ENCODE results near the gene AP1S1.
A peak's percentile ranks its signal among the peaks of the same experiment; 100 is the strongest.
"Not testable (repeated sequence)": the region's sequence is repeated elsewhere in the genome, so short reads cannot be mapped to it uniquely, and the experiment has no call there.

AP1S1 gene

DNA sequence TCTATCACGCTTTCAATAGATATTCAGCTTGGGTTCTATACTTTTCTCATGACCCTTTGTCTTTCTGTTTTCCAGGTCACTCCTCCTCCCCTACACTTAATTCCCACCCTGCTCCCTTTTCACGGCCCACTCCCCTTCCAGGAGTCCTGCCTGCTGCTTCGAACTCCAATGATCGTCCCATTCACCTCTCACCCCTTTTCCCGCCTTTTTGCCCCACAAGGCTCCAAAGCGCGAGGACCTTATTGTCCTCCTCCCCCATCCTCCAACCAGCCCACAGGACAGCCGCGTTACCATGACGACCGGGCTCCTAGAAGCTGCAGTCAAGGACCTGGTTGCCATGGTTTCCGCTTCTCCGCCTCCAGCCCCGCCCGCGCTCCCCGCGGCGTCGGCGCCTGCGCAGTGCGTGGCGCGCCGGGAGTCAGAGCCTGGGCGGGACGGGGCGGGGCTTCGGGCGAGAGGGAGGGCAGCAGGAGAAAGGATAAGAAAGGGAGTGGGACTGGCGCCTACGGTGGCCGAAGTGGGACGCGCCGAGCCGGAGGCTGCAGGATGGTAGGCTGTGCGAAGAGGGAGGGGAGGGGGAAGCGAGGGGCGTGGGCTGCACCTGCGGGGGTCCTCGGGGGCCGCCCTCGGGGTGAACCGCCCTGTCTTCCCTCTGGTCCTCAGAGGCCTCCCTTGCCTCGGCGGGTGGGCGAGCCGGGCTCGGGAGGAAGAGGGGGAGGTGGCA lies at the start of gene AP1S1:
AP1S1 (plus strand) TSS at position 508 of the 724 bp plus-strand sequence; CDS start at position 547, 39 bp downstream.
- peak; percentile 99 for DNase-seq (ENCODE audit: low spot score)

- DNase-seq (ENCODE audit: low spot score), result no peak
Measured at GRCh38 chr7:101104799-101105198, 49.5 kb upstream of the AP1S1 start.

DNA sequence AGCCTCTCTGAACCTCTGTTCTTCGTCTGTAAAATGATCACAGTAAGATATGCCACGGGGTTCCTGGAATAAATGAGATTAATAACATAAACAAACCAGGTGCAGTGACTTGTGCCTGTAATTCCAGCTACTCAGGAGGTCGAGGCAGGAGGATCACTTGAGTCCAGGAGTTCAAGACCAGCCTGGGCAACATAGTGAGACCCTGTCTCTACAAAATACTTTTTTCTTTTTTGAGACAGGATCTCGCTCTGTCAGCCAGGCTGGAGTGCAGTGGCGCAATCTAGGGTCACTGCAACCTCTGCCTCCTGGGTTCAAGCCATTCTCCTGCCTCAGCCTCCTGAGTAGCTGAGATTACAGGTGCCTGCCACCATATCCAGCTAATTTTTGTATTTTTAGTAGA lies 49.0 kb upstream of the AP1S1 start:
- DNase-seq (ENCODE audit: low spot score), result not testable (repeated sequence)

DNA sequence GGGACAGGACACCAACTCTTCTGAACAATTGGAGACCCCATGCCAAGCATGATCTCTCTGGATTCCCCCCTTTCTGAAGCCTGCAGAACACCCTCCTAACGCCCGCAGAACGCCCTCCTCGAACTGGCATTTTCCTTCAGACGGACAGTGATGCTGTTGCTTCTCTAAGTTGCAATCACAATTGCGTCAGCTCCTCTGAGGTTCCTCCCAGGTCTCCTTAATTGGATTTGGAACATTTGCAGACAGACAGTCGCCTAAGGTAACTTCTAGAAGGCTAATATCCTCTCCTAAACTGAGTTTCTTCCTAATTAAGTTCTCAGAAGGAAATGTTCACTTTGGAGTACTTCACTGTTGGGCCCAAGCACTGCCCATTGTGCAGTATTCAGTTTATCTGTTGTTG lies 47.9 kb upstream of the AP1S1 start:
- DNase-seq (ENCODE audit: low spot score), result peak; percentile 66

DNA sequence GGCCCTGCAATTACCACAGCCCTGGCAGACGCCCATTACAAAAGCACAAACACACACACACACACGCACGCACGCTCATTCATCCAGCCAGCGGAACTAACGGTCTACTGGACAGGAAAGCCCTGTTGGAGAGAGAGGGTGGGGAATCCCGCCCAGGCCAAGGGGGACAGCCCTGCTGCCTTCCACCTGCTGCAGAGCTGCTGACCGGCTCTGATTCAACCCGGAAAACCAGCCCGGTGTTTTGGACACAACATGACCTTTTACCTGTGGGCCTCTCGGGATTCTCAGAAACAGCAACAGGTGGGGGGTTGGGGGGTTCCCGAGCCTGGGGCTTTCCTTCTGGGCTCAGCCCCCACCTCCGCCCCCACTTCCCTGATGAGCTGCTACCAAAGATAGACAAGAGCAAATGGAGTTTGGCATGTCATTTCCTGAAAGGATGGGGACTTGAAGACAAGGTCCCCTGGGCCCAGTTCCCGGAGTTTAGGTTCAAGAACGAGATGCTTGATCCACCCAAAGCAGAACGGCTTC lies 45.9 kb upstream of the AP1S1 start:
- DNase-seq (ENCODE audit: low spot score), result no peak

DNA sequence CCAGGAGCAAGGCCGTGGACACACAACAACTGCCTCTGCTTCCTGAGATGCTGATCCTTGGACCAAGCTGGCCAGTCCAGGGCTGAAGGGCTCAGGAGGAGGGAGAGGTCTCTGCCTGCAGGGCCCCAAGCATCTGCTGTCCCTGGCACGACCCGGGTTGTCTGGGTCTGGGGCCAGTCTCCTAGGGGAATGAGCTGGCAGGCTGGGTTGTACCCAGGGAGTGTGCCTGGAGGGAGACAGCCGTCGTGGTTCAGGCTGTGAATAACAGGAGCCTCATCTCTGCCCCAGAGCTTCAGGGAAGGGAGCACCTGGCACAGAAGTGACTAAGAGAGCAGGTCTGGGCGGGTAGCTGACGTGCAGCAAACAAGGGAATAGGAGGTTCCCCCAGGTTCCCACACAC lies 45.3 kb upstream of the AP1S1 start:
- DNase-seq (ENCODE audit: low spot score), result no peak

DNA sequence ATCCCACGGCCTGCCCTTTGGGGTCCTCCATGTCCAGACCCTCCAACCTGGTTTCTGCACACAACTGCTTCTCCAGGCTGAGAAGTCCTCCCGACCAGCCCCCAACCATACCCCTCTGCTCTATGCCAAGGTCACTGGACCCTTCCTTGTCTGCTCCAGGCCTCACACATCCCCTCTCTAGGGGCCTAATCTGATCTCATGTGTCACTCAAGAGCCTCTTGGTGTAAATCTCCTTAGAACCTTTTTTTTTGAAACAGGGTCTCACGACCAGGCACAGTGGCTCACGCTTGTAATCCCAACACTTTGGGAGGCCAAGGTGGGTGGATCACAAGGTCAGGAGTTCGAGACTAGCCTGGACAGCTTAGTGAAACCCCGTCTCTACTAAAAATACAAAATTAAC lies 44.9 kb upstream of the AP1S1 start:
- no peak for DNase-seq (ENCODE audit: low spot score)

DNA sequence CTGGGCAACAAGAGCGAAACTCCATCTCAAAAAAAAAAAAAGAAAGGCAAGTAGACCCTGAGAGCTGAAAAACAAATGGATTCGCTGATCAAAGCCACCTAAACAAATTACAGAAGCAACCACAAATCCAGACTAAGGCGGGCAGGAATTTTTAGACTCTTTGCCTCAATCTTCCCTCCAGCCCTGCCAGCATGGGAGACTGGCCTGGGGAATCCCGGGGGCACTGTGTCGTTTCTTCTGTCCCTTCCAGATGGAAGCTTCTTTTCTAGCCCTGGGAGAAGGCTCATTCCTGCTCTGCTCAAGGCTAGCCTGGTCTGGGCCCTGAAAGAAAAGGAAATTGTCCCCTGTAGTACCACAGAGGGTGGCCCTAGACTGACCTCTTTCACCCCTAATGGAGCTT lies 43.0 kb upstream of the AP1S1 start:
- no peak for DNase-seq (ENCODE audit: low spot score)

DNA sequence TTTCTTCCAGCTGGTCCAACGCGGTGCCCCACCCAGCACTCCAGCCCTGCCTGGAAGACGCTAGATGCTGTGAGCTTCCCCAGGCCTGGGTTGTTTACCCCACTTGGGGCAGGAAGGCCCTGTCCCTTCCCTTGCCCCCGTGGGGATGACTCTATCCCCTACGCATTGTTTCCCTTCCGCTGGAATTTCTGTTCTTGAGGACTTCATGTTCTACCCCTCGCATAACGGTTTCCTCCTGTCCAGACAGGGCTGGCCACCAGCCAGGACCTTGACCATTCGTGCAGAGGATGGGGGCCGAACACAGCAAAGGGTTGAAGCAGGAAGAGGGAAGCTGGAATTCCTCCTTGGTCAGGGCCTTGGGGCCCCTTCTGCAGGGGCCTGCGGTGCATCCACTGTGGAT lies 42.0 kb upstream of the AP1S1 start:
- DNase-seq (ENCODE audit: low spot score), result no peak

GRCh38 chr7:101113140-101113539 lies 41.1 kb upstream of the AP1S1 start:
- not testable (repeated sequence) for DNase-seq (ENCODE audit: low spot score)

DNA sequence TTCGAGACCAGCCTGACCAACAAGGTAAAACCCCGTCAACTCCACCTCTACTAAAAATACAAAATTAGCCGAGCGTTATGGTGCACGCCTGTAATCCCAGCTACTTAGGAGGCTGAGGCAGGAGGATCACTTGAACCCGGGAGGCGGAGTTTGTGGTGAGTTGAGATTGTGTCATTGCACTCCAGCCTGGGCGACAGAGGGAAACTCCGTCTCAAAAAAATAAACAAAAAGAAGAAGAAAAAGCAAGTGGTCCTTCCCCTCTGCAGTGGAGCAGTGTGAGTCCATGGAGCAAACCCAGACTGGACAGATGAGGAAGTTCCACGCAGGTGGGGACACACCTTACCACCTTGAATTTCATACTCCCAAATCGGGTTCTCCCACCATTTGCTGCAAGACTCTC lies 40.4 kb upstream of the AP1S1 start:
- DNase-seq (ENCODE audit: low spot score), result no peak

- no peak for DNase-seq (ENCODE audit: low spot score)
Measured at GRCh38 chr7:101114492-101114891, 39.8 kb upstream of the AP1S1 start.

DNA sequence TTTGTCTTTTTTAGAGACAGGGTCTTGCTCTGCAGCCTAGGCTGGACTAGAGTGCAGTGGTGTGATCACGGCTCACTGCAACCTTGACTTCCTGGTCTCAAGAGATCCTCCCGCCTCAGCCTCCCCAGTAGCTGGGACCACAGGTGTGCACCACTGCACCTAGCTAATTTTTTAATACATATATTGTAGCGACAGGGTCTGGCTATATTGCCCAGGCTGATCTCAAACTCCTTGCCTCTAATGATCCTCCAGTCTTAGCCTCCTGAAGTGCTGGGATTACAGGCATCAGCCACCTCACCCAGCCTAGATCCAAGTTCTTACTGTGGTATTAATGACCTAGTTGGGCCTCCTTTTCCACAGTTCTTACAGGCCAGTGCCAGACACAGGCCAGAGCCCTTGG lies 39.1 kb upstream of the AP1S1 start:
- DNase-seq (ENCODE audit: low spot score), result no peak

DNA sequence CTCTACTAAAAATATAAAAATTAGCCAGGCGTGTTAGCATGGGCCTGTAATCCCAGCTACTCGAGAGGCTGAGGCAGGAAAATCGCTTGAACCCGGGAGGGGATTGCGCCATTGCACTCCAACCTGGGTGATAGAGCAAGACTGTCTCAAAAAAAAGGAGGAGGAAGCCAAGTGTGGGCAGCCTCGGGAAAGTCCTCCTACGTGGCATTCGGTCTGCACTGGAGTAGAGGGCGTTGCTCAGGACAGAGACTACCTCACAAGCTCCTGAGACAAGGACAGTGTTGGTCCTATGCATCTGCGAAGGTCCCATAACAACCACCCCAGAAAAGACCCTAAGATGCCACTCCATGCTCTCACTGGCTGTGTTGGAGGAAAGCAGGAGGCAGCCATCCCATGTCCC lies 37.4 kb upstream of the AP1S1 start:
- no peak for DNase-seq (ENCODE audit: low spot score)

DNA sequence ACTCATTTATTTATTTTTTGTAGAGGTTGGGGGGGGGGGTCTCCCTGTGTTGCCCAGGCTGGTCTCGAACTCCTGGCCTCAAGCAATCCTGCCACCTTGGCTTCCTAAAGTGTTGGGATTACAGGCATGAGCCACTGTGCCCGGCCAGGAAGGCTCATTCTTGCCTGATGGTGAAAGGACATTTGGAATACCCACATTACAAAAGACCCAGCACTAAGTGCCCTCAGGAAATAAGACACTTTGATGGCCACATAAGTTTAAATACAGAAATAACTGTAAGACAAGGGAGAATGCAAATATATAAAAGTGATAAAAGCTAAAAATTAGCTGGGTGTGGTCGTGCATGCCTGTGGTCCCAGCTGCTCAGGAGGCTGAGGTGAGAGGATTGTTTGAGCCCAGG lies 35.4 kb upstream of the AP1S1 start:
- no peak for DNase-seq (ENCODE audit: low spot score)

DNA sequence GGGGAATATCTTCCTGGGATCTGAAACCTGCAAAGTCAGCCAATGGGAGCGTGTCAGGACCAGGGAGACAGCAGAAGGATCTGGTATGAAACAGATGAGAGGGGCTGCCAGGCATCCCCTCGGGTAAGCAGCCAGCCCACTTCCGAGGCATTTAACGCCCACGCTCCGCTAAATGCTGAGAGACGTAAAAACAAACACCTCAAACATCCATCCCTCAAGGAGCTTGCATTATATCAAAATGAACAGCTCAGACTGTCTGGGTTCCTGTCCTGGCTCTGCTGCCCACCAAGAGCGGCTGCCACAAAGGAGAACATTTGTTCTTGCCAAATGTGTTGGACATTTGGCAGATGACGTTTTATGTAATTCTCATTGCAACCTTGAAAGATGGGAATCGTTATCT lies 34.4 kb upstream of the AP1S1 start:
- no peak for DNase-seq (ENCODE audit: low spot score)

GRCh38 chr7:101120315-101120714 lies 34.0 kb upstream of the AP1S1 start:
- no peak for DNase-seq (ENCODE audit: low spot score)

- not testable (repeated sequence) for DNase-seq (ENCODE audit: low spot score)
Measured at GRCh38 chr7:101121631-101121990, 32.7 kb upstream of the AP1S1 start.

DNA sequence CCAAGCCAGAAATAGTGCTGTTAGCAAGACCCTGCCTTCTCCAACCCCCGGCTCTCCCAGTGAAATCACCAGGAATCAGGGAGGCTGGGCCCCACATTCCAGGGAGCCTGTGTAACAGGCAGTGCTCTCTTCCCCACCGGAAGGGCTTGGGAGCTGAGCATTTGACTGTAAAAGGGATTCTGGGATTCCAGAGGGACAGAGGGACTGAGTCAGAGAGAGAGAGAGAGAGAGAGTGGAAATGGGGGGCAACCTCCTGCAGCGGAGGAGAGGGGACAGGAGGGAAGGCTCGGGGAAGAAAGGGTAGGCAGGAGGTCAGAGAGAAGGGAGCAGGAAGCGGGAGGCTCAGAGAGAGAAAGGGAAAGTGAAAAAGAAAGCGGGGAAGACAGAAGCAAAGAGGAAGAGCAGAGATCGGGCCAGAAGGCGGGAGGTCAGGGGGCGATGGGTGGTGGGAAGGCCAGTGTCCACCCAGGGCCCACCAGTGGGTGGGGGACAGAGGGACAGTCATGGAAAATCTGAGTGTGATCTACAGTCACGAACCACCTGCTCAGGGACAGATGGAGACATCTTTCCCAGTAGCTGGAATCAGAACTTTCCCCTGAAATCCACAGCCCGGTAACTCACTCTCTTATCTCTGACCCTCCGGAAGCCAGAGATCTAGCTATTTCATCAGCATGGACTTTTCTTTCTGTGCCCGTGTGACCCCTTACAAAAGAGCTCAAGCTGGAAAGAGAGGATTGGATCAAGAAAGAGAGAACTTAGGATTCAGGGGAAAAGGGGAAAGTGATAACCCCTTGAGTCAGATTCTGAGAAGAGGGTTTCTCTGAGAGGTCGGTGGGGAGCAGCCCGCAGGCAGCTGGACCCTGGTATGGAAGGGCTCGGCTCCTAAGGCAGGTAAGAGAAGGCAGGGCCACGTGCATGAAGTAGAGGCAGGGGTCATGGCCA lies 32.0 kb upstream of the AP1S1 start:
- DNase-seq (ENCODE audit: low spot score), result peak; percentile 79

GRCh38 chr7:101122933-101123702 lies 31.2 kb upstream of the AP1S1 start:
- no peak for DNase-seq (ENCODE audit: low spot score)

- DNase-seq (ENCODE audit: low spot score), result no peak
Measured at GRCh38 chr7:101123703-101124068, 30.6 kb upstream of the AP1S1 start.

DNA sequence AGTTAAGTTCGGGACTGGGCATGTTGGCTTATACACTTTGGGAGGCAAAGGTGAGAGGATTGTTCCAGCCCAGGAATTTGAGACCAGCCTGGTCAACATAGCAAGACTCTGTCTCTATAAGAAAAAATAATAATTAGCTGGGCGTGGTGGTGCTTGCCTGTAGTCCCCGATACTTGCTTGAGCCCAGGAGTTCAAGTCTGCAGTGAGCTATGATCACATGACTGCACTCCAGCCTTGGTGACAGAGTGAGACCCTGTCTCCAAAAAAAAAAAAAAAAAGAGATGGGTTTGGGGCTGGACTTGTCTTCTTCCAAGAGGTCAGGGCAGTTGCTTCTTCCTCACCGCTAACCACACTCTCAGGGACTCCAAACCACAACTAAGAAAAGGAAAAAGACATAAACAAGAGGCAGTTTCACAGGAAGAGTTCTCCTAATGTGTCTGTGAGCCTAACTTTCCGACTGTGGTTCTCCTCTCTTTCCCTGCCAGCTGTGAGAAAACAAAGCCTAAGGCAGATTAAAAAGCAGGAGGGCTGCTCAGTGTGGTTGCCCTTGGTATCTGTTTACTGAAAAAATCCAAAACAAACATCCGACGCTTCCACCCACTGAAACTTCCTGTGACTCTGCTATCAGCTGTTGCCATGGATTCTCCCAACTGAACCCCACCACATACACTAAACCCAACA lies 29.8 kb upstream of the AP1S1 start:
- DNase-seq (ENCODE audit: low spot score), result no peak
